ENCODE measurements around the gene ALDH4A1. TPM values are rescaled to one million over a fixed set of nuclear protein-coding genes. Genes with fewer than 3 reads are reported as not detected.

ALDH4A1 gene
- total RNA-seq, 1 donor from 2014 or later: 11.5 TPM

GRCh38 chr1:18875107-18875795 lies 27.1 kb downstream of the ALDH4A1 start:
- peak; percentile 61 to 87 for DNase-seq (ENCODE audit: low spot score in 2 of 2, unreplicated experiment in 2 of 2)
- Mint-ChIP-seq H3K27me3 (ENCODE audit: low read depth) (no peaks in the 10 kb centered on the region), H3K4me3 (no peak overlapping the region), H3K27ac (no peak overlapping the region), H3K36me3 (no peaks in the 10 kb centered on the region), H3K9me3 (no peaks in the 10 kb centered on the region), H3K4me1 (no peaks in the 10 kb centered on the region)
- peak; percentile 83 for TF ChIP-seq CTCF (IDR thresholded peaks at IDR 0.05; ENCODE audit: unreplicated experiment)

GRCh38 chr1:18874600-18874999 lies 27.8 kb downstream of the ALDH4A1 start:
- Mint-ChIP-seq H3K27me3 (ENCODE audit: low read depth) (no peaks in the 10 kb centered on the region), H3K4me1 (no peaks in the 10 kb centered on the region), H3K4me3 (no peak overlapping the region), H3K9me3 (no peaks in the 10 kb centered on the region), H3K36me3 (no peaks in the 10 kb centered on the region), H3K27ac (no peak overlapping the region)
- no peak for DNase-seq (ENCODE audit: low spot score in 2 of 2, unreplicated experiment in 2 of 2)
- TF ChIP-seq CTCF (IDR thresholded peaks at IDR 0.05; ENCODE audit: unreplicated experiment): no peak

- no peak overlapping the region for H3K4me3 Mint-ChIP-seq
- H3K4me1 Mint-ChIP-seq: no peaks in the 10 kb centered on the region
Observed at GRCh38 chr1:18874036-18874435, 28.3 kb downstream of the ALDH4A1 start.

GRCh38 chr1:18872071-18872611 lies 30.2 kb downstream of the ALDH4A1 start:
- Mint-ChIP-seq H3K36me3 (no peaks in the 10 kb centered on the region), H3K4me1 (no peaks in the 10 kb centered on the region), H3K27me3 (ENCODE audit: low read depth) (peaks cover 5% of the 10 kb centered on the region), H3K9me3 (no peaks in the 10 kb centered on the region), H3K27ac (no peak overlapping the region), H3K4me3 (no peak overlapping the region)
- no peak for TF ChIP-seq CTCF (IDR thresholded peaks at IDR 0.05; ENCODE audit: unreplicated experiment)
- DNase-seq (ENCODE audit: low spot score in 2 of 2, unreplicated experiment in 2 of 2): no peak

More at GRCh38 chr1:18874036-18874435, 28.3 kb downstream of the ALDH4A1 start:
- no peak for DNase-seq (ENCODE audit: low spot score in 2 of 2, unreplicated experiment in 2 of 2)
- H3K27me3 Mint-ChIP-seq (ENCODE audit: low read depth): no peaks in the 10 kb centered on the region
- no peak overlapping the region for H3K27ac Mint-ChIP-seq
- H3K36me3 Mint-ChIP-seq: no peaks in the 10 kb centered on the region
- no peak for TF ChIP-seq CTCF (IDR thresholded peaks at IDR 0.05; ENCODE audit: unreplicated experiment)
- no peaks in the 10 kb centered on the region for H3K9me3 Mint-ChIP-seq

GRCh38 chr1:18871401-18872070 lies 30.8 kb downstream of the ALDH4A1 start:
- Mint-ChIP-seq H3K4me3 (no peak overlapping the region), H3K27me3 (ENCODE audit: low read depth) (peaks cover 11% of the 10 kb centered on the region), H3K9me3 (no peaks in the 10 kb centered on the region), H3K36me3 (no peaks in the 10 kb centered on the region), H3K4me1 (no peaks in the 10 kb centered on the region), H3K27ac (no peak overlapping the region)
- no peak for DNase-seq (ENCODE audit: low spot score in 2 of 2, unreplicated experiment in 2 of 2)
- no peak for TF ChIP-seq CTCF (IDR thresholded peaks at IDR 0.05; ENCODE audit: unreplicated experiment)
